K562 (cell line): Measurements from ENCODE around the gene ZGLP1. TPM values are rescaled to one million over a fixed set of nuclear protein-coding genes. Genes with fewer than 3 reads are reported as not detected.

Source experiments
- TEAD4 ChIP-seq, 2 experiments: sonication (generic) in 1 of 2; formaldehyde crosslinking in 1 of 2; IDR thresholded peaks; 2 replicates each; pipeline versions ENCODE4 v1.6.1 to v1.8.0; 2012 to 2022; ENCODE audit warnings: borderline replicate concordance in 1 of 2, inconsistent platforms in 1 of 2, low read length in 1 of 2, mild to moderate bottlenecking in 1 of 2, missing genetic modification reagents in 1 of 2
- ZMIZ1 ChIP-seq, 2 experiments: fragments of 150-350 bp in 1 of 2; IDR thresholded peaks; 2 replicates each; pipeline ENCODE4 v1.6.1; 2012 to 2016; ENCODE audit warnings: low read depth in 2 of 2, low read length in 2 of 2, mild to moderate bottlenecking in 1 of 2, moderate library complexity in 1 of 2
- polyA plus RNA-seq, 8 experiments: library from polyadenylated mRNA; depleted of rRNA in 4 of 8; stranded (reverse) in 5 of 8; unstranded in 3 of 8; fragments of >200 nt; fragmentation: Nextera tagmentation in 2 of 8; fragmentation: Illumina TruSeq in 1 of 8; extraction: Ambion mirVana in 2 of 8; extraction: Trizol in 1 of 8; gene quantifications; 2 replicates each; pipeline versions ENCODE4 v1.2.1 to v1.2.3, GENCODE V29; 2011 to 2014; ENCODE audit warnings: inconsistent platforms in 1 of 8, missing spikeins in 1 of 8
- total RNA-seq, 7 experiments: library from RNA; depleted of rRNA in 6 of 7; stranded (reverse); fragments of >200 nt in 6 of 7; fragmentation: Illumina TruSeq in 2 of 7; extraction: Trizol in 2 of 7; gene quantifications; 2 replicates each; pipeline versions ENCODE4 v1.2.1 to v1.2.3, GENCODE V29; 2011 to 2021; ENCODE audit warnings: low replicate concordance in 1 of 7
- TF ChIP-seq, protein P1 (sequence below): fragments of 450-650 bp; IDR thresholded peaks from 2 replicates; pipeline ENCODE4 v1.6.1; 2016; ENCODE audit warnings: low read depth

The ZGLP1 gene
- total and polyA plus RNA-seq, 9 of the 15 experiments (the other 6 are each of a cell fraction or from before 2014, with no cell fraction given) = 0.24 to 4.5 (median 2.2) TPM

- no peak for TF ChIP-seq ZMIZ1 (IDR thresholded peaks at IDR 0.05; ENCODE audit: low read depth in 2 of 2, low read length in 2 of 2)
- peak; percentile 14; the same call in 1 of the 2 replicates for TF ChIP-seq TEAD4 (IDR thresholded peaks at IDR 0.05; ENCODE audit: low read length)
- no peak for TF ChIP-seq TEAD4 (CRISPR knock-in tag; IDR thresholded peaks at IDR 0.05; ENCODE audit: borderline replicate concordance)
- TF ChIP-seq, protein P1, sequence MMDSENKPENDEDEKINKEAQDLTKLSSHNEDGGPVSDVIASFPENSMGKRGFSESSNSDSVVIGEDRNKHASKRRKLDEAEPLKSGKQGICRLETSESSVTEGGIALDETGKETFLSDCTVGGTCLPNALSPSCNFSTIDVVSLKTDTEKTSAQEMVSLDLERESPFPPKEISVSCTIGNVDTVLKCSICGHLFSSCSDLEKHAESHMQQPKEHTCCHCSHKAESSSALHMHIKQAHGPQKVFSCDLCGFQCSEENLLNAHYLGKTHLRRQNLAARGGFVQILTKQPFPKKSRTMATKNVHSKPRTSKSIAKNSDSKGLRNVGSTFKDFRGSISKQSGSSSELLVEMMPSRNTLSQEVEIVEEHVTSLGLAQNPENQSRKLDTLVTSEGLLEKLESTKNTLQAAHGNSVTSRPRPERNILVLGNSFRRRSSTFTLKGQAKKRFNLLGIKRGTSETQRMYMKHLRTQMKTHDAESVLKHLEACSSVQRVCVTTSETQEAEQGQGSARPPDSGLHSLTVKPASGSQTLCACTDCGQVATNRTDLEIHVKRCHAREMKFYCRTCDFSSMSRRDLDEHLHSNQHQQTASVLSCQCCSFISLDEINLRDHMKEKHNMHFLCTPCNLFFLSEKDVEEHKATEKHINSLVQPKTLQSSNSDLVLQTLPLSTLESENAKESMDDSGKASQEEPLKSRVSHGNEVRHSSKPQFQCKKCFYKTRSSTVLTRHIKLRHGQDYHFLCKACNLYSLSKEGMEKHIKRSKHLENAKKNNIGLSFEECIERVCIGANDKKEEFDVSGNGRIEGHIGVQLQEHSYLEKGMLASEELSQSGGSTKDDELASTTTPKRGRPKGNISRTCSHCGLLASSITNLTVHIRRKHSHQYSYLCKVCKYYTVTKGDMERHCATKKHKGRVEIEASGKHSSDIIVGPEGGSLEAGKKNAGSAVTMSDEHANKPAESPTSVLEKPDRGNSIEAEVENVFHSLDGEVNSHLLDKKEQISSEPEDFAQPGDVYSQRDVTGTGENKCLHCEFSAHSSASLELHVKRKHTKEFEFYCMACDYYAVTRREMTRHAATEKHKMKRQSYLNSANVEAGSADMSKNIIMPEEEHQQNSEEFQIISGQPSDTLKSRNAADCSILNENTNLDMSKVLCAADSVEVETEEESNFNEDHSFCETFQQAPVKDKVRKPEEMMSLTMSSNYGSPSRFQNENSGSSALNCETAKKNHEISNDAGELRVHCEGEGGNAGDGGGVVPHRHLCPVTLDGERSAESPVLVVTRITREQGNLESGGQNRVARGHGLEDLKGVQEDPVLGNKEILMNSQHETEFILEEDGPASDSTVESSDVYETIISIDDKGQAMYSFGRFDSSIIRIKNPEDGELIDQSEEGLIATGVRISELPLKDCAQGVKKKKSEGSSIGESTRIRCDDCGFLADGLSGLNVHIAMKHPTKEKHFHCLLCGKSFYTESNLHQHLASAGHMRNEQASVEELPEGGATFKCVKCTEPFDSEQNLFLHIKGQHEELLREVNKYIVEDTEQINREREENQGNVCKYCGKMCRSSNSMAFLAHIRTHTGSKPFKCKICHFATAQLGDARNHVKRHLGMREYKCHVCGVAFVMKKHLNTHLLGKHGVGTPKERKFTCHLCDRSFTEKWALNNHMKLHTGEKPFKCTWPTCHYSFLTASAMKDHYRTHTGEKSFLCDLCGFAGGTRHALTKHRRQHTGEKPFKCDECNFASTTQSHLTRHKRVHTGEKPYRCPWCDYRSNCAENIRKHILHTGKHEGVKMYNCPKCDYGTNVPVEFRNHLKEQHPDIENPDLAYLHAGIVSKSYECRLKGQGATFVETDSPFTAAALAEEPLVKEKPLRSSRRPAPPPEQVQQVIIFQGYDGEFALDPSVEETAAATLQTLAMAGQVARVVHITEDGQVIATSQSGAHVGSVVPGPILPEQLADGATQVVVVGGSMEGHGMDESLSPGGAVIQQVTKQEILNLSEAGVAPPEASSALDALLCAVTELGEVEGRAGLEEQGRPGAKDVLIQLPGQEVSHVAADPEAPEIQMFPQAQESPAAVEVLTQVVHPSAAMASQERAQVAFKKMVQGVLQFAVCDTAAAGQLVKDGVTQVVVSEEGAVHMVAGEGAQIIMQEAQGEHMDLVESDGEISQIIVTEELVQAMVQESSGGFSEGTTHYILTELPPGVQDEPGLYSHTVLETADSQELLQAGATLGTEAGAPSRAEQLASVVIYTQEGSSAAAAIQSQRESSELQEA = no peak
Measured at GRCh38 chr19:10305139-10305806, 4.3 kb downstream of the ZGLP1 start (continued).
